Activated gamma-delta T cell (primary cell): ENCODE results near the gene ADCY4.
A peak's percentile ranks its signal among the peaks of the same experiment; 100 is the strongest.
"Not testable (repeated sequence)": the region's sequence is repeated elsewhere in the genome, so short reads cannot be mapped to it uniquely, and the experiment has no call there.

Experiments used
- DNase-seq: peaks from one replicate; lab custom pipeline; 2025; lab: John Stamatoyannopoulos, UW
- total RNA-seq, 2 donors: gene quantifications; one replicate each; lab custom pipeline; 2026; lab: John Stamatoyannopoulos, UW

ADCY4 gene
- total RNA-seq: 6.0 to 7.2 reads per million in 2 donors

GRCh38 chr14:24334431-24335291 lies at the start of gene ADCY4:
Gene ADCY4, minus strand, starts transcription at chr14:24335071. Its CDS starts 419 bp downstream, at chr14:24334652.
- no peak for DNase-seq

GRCh38 chr14:24384169-24384568 lies 49.3 kb upstream of the ADCY4 start:
- DNase-seq: no peak

GRCh38 chr14:24382064-24382371 lies 47.1 kb upstream of the ADCY4 start:
- DNase-seq: no peak

DNA sequence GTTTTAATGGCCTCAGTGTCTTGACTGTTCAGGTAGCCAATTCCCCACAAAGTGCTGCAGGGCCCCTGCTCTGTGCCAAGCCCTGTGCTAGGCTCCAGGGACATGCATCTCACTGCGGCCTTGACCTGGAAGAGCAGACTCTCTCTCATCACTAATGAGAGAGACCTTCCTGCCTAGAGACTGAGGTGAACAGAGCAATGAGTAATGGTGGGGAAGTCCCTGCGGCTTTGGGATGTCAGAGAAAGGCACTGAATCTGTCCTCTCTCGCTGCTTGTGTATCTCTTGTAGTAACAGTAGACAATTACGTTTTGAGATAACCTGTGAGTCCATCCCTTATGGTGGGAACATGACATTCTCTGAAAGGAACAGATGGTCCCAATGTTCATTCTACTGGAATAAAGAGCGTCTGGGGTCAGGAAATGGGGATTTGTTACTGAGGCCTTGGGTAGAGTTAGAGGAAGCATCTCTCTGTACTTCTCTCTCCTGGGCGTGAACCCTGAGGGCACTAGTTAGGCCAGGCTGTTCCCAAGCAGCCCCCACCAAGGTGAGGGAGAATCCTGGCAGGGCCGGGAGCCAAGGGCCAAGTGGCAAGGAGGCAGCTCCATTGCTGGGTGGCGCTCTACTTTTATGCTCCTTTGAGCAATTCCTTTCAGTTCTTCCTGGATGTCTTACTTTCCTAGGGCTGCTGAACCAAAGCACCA lies 46.6 kb upstream of the ADCY4 start:
- no peak for DNase-seq

DNA sequence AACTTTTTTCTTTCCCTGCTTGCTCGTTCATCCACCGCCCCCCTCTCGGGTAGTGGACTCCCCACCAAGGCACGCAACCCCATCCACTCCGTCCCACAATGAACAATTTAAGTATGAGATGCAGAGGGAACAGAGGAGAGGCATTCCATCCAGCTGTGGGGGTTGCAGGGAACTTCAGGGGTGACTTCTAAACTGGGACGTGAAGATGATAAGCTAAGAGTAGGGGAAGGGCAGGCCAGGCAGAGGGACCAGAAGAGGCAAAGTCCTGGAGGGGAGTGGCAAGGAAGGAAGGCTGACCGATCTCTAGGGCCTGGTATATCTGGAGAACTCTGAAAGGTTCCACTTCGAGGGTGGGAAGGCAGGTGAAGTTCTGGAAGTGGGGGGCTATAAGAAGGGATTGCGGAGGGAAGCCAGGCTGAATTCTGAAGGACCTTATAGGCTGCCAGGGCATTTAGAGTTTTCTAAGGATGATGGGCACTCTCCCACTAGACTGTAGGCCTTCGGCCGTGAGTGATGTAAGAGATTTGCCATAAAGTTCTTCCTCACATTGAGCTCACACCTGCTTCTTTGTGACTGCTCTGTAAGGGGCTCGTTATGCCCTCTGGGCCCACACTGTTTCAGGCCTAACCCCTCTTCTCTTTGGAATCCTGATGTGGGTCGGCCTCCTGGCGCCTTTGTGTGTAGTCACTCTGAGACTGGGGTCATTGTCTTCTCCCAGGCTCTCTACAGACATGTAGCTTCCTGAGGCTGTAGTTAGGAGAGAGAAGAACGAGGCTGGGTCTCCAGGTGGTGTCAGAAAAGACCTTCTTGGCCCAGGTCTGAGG lies 45.2 kb upstream of the ADCY4 start:
- DNase-seq: no peak

DNA sequence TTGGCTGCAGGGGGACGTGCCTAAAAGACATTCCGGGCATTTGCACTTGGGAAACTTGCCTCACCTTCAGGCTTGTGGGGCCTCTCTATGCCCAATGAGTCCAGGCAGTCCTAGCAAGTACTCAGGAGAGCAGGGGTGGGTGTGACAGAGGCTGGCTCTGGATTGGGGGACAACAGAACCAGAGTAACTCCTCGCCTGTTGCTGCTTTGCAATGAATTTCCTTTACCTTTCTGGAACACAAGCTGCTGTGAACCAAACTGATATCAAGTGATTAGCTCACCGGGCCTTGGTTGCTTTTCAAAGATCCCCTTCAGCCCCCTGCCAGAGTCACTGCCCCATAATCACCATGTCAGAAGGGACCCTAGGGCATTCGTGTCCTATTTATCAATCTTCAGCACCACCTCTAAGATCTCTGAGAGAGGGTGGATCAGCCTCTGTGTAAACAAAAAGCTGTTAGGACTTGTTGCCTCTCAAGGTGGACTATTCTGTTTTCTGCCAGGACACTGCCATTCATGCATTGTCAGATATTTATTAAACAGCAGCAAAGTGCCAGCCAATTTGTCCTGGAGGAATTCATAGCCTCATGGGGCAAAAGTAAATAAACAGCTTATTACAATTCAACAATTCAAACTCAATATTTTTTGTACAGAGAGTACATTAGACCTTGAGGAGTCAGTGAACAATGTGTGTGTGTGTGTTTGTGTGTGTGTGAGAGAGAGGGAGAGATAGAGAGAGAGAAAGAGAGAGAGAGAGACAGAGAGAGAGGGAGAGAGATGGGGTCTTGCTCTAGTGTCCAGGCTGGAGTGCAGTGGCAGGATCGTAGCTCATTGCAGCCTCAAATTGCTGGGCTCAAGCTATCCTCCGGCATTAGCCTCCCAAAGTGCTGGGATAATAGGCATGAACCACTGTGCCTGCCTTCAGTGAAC lies 44.4 kb upstream of the ADCY4 start:
- no peak for DNase-seq

GRCh38 chr14:24378327-24378726 lies 43.5 kb upstream of the ADCY4 start:
- no peak for DNase-seq

DNA sequence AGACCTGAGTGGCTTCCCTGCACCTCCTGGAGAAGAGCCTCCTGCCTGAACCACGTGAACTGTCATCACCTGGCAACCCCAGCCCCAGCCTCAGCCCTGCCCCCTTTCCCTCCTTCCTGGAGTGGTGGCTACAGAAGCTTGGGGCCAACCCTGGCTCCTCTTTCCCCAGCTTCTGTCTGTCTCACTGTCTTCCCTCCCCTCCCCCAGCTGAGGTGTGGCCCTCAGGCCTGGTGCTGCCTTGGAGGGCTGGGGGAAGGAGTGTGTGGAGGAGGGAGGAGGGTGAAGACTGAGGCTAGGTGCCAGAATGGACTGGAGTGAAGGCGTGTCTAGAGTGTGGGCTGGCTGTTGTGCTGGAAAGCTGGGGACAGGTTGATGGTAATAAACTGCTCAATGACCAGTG lies 42.8 kb upstream of the ADCY4 start:
- no peak for DNase-seq

- no peak for DNase-seq
These were observed 42.3 kb upstream of the ADCY4 start for GRCh38 chr14:24377126-24377525.

DNA sequence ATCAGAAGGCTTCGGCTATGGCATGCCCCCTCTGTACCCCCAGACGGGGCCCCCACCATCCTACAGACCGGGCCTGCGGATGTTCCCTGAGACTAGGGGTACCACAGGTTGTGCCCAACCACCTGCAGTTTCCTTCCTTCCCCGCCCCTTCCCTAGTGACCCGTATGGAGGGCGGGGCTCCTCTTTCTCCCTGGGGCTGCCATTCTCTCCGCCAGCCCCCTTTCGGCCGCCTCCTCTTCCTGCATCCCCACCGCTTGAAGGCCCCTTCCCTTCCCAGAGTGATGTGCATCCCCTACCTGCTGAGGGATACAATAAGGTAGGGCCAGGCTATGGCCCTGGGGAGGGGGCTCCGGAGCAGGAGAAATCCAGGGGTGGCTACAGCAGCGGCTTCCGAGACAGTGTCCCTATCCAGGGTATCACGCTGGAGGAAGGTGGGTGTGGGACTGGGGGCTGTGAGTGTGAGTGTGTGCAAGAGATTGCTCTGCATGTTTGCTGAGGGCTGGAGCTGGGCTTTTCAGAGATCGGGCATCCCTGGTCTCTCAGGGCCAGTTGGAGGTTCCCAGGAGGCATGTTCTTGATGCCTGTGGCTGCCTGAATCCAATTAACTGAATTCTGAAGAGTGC lies 41.7 kb upstream of the ADCY4 start:
- no peak for DNase-seq

DNA sequence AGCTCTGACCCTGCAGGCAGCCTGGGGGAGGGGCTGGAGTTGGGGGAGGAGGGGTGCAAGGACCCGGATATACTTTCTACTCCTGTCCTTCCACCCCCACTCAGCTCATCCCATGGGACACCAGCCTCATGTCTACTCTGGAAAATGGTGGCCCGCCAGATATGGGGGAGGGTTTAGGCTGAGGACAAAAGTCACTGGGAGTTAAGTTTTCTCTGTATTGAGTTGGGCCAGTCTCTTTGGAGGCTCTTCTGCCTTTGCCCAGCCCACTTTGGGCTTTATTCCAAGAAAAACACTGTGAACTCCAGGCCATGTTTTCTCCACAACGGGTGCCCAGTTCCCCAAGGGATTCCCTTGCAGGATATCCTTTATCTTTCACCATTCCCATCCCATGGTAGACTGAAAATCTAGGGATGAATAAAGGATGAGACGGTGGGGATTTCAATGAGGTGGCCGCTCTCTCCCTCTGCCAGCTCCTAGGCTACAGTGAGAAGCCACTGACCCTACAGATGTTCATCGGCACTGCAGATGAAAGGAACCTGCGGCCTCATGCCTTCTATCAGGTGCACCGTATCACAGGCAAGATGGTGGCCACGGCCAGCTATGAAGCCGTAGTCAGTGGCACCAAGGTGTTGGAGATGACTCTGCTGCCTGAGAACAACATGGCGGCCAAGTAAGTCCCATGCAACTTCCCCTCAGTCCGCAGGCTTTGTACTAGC lies 38.0 kb upstream of the ADCY4 start:
- DNase-seq: no peak

DNA sequence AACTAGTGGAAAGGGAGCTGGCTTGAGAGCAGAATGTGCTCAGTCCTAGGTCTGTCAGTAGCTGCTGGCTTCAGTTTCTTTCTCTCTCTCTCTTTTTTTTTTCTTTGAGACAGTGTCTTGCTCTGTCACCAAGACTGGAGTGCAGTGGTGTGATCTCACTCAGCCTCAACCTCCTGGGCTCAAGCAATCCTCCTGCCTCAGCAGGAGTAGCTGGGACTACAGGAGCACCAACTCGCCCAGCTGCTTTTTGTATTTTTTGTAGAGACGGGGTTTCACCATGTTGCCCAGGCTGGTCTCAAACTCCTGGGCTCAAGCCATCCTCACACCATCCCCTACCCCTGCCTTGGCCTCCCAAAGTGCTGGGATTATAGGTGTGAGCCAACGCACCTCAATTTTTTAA lies 36.7 kb upstream of the ADCY4 start:
- not testable (repeated sequence) for DNase-seq

DNA sequence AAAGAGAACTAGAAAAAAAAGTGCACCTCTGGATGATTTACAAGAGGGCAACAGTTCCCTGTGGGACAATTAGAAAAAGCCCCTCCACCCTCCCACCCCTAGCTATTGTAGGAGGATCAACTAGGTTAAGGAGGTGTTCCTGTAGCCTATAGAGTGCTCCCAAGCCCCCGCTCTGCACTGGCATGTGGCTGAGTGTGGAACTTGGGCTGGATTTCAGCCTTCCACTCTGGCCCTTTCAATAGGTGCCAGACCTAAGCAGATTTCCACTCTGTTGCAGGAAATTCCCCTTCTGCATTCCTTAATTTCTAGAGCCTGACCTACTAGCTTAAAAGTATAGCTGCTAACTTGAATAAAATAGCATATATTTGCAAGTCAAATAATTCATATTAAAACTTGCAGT lies 35.9 kb upstream of the ADCY4 start:
- DNase-seq: no peak

GRCh38 chr14:24369907-24370687 lies 35.2 kb upstream of the ADCY4 start:
- DNase-seq: no peak

DNA sequence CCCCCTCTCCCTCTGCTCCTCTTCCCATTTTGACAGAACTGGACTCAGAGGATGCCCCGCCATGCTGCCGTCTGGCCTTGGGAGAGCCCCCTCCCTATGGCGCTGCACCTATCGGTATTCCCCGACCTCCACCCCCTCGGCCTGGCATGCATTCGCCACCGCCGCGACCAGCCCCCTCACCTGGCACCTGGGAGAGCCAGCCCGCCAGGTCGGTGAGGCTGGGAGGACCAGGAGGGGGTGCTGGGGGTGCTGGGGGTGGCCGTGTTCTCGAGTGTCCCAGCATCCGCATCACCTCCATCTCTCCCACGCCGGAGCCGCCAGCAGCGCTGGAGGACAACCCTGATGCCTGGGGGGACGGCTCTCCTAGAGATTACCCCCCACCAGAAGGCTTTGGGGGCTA lies 34.6 kb upstream of the ADCY4 start:
- DNase-seq: no peak

DNA sequence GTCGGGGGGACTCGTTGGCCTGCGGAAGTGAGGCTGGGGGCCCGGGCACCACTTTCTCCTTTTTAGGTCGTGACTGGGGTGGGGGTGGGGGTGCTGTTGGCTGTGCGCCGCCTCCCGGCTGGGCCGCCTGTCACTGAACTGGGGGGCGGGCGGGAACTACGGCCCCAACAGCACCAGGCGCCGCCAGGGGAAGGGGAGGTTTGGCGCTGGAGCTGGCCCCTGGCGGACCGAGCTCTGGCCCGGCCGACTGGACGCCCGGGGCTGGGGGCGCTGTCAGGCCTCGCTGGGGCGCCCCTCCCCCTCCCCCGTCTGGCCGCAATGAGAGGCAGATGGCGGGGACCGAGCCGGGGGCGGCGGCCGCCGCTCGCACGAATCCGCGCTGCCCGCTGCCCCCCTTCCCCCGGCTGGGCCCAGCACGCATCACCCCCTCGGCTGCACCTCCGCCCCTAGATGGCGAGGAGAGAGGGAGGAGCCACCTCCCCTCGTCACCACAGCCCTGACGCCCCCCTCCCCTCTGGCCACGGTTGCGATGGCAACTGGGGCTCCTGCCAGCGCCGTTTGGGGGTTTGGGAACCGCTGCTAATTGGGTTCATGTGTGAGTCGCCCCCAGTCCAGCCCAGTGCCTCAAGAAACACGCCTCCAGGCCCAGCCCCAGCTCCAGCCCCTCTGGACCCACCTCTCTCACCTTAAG lies 33.8 kb upstream of the ADCY4 start:
- DNase-seq: peak; percentile 31

DNA sequence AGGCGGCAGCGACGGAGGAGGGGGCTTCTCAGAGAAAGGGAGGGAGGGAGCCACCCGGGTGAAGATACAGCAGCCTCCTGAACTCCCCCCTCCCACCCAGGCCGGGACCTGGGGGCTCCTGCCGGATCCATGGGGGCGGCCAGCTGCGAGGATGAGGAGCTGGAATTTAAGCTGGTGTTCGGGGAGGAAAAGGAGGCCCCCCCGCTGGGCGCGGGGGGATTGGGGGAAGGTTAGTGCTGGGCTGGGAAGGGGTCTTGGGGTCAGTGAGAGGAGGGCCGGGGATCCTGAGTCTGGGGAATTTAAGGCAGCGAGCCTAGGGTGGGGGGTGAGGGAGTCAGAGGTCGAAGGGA lies 33.3 kb upstream of the ADCY4 start:
- no peak for DNase-seq

DNA sequence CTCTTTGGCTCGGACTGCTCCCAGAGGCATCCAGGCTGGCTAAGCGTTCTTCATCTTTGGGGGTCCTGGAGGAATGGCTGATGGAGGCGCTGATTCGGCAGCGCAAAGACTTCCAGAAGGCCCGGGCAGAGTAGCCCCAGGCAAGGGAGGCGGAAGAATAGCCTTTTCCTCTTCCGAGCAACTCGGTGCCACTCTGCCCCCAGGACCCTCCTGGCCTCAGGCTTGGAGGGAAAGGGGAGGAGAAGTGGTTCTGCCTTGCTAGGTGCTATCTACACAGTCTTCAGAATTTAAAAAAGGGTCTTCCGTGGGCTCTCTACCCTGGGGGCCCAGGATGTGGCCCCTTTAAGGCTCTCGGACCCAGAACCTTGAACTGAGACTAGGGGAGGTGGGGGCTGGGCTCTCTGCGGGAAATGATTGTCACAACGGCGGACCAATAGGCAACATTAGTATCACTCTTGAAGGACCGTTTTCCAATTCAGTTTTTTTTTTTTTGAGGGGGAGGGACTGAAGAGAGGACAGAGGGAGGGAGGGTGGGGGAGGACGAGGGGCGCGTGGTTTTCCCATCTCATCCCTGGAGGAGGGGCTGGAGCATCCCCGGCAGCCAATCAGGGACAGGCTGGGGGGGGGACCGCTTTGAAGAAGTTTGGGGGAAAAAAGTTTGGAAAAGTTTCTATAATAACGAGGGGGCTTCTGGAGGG lies 32.8 kb upstream of the ADCY4 start, which contains the start of gene NFATC4:
Gene NFATC4, plus strand, starts transcription at position 671 of the 698 bp plus-strand sequence. CDS start 157 bp downstream, outside the sequence.
- DNase-seq: no peak
